KMS-11 (cell line): ENCODE measurements around the gene IRAK4.

Experiments
- H2AFZ ChIP-seq: fragments of 200-600 bp; sonication (generic); 2 replicates; pipeline ENCODE4 v1.6.1; 2016; ENCODE audit warnings: antibody characterized with exemption, mixed run types, low read depth
- H3K27ac ChIP-seq: fragments of 200-600 bp; sonication (generic); 2 replicates; pipeline ENCODE4 v1.6.1; 2016; ENCODE audit warnings: mild to moderate bottlenecking, mixed run types
- H3K27me3 ChIP-seq: fragments of 200-600 bp; sonication (generic); 2 replicates; pipeline ENCODE4 v1.6.1; 2017; ENCODE audit warnings: mild to moderate bottlenecking, low read depth, mixed run types, moderate library complexity; ENCODE audit not compliant: insufficient read depth
- H3K36me3 ChIP-seq: fragments of 200-600 bp; sonication (generic); 2 replicates; pipeline ENCODE4 v1.6.1; 2017; ENCODE audit warnings: mild to moderate bottlenecking, mixed run types; ENCODE audit not compliant: insufficient read depth
- H3K4me1 ChIP-seq: fragments of 200-600 bp; sonication (generic); 2 replicates; pipeline ENCODE4 v1.6.1; 2016; ENCODE audit warnings: mild to moderate bottlenecking, low read depth, mixed run types; ENCODE audit not compliant: poor library complexity, severe bottlenecking
- H3K4me2 ChIP-seq: fragments of 200-600 bp; sonication (generic); 2 replicates; pipeline ENCODE4 v1.7.0; 2016; ENCODE audit warnings: mild to moderate bottlenecking, mixed run types
- H3K4me3 ChIP-seq: fragments of 200-600 bp; sonication (generic); IDR thresholded peaks from 2 replicates; pipeline ENCODE4 v1.6.1; 2017; ENCODE audit warnings: low read depth, low read length, mixed read lengths; ENCODE audit not compliant: insufficient read depth
- H3K79me2 ChIP-seq: fragments of 200-600 bp; sonication (generic); 2 replicates; pipeline ENCODE4 v1.6.1; 2016; ENCODE audit warnings: low read depth, mixed run types; ENCODE audit not compliant: insufficient read depth
- H3K9ac ChIP-seq: fragments of 200-600 bp; sonication (generic); 2 replicates; pipeline ENCODE4 v1.6.1; 2016; ENCODE audit warnings: mild to moderate bottlenecking, mixed run types
- H4K20me1 ChIP-seq: fragments of 200-600 bp; sonication (generic); 2 replicates; pipeline ENCODE4 v1.6.1; 2016; ENCODE audit warnings: mild to moderate bottlenecking, mixed run types; ENCODE audit not compliant: insufficient read depth
- TF ChIP-seq, protein P1 (sequence below): fragments of 200-600 bp; sonication (generic); conservative IDR thresholded peaks from 2 replicates; pipeline ENCODE4 v1.6.1; 2017; ENCODE audit warnings: low read depth, mild to moderate bottlenecking, antibody characterized with exemption, low read length, moderate library complexity, mixed read lengths

IRAK4 gene

DNA sequence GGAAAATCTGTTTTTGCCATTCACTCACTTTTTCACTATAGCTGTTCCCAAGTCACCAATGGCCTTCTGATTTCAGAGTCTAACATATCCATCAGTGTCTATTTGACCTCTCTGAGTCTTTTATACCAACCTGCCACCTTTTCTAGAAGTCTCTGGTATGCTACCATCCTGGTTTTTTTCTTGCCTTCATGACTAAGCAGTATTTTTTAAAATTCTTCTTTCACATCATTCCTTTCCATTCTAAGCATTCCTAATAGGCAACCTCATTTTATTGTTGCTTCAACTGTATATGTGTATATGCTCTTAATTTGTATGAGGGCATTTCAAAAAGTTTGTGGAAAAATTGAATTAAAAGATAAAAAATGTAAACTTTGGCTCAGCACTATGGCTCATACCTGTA lies 5.0 kb downstream of the IRAK4 start:
- H3K27me3 ChIP-seq: no peaks in the 10 kb centered on the region
- no peak overlapping the region for H3K9ac ChIP-seq
- no peak overlapping the region for H3K4me2 ChIP-seq
- no peak overlapping the region for H3K27ac ChIP-seq
- TF ChIP-seq, protein P1, sequence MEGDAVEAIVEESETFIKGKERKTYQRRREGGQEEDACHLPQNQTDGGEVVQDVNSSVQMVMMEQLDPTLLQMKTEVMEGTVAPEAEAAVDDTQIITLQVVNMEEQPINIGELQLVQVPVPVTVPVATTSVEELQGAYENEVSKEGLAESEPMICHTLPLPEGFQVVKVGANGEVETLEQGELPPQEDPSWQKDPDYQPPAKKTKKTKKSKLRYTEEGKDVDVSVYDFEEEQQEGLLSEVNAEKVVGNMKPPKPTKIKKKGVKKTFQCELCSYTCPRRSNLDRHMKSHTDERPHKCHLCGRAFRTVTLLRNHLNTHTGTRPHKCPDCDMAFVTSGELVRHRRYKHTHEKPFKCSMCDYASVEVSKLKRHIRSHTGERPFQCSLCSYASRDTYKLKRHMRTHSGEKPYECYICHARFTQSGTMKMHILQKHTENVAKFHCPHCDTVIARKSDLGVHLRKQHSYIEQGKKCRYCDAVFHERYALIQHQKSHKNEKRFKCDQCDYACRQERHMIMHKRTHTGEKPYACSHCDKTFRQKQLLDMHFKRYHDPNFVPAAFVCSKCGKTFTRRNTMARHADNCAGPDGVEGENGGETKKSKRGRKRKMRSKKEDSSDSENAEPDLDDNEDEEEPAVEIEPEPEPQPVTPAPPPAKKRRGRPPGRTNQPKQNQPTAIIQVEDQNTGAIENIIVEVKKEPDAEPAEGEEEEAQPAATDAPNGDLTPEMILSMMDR: no peak
- H4K20me1 ChIP-seq: no peaks in the 10 kb centered on the region
- no peak overlapping the region for H2AFZ ChIP-seq
- no peaks in the 10 kb centered on the region for H3K36me3 ChIP-seq
- H3K4me1 ChIP-seq: peaks cover 29% of the 10 kb centered on the region
- H3K79me2 ChIP-seq: peaks cover 10% of the 10 kb centered on the region
- H3K4me3 ChIP-seq: no peak overlapping the region

DNA sequence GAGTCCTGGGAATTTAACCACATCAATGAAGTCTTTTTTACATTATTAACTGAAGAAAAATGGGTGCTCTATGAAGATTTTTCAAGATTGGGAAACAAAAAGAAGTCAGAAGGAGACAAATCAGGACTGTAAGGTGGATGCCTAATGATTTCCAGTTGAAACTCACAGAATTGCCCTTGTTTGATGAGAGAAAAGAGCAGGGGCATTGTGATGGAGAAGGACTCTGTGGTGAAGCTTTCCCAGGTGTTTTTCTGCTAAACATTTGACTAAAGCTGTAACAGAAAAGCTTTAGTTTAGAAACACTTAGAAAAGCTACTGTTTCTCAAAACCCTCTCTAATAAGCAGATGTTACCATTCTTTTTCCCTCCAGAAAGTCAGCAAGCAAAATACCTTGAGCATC lies 5.8 kb downstream of the IRAK4 start:
- Histone ChIP-seq H3K27ac (no peak overlapping the region), H2AFZ (no peak overlapping the region), H3K27me3 (no peaks in the 10 kb centered on the region), H3K4me1 (peaks cover 29% of the 10 kb centered on the region), H3K4me2 (no peak overlapping the region), H3K9ac (no peak overlapping the region), H3K36me3 (no peaks in the 10 kb centered on the region), H3K4me3 (no peak overlapping the region), H4K20me1 (no peaks in the 10 kb centered on the region), H3K79me2 (peaks cover 10% of the 10 kb centered on the region)
- TF ChIP-seq, protein P1: no peak

DNA sequence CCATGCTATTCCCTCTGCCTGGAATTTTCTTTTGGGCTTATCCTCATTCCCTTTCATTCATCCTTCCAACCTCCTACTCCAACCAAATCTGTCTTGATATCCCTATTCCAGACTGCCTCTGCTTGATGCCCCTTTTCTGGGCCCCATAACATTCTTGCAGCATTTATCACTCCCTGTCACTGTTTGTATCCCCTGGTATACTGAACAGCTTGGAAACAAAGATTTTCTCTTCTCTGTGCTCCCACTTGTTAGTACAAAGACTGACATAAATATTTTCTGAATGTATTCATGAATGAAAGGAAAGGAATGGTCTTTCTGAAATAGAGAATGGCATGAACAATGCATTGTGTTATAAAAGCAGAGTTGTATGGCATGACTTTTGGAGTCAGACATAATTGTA lies 7.5 kb downstream of the IRAK4 start:
- Histone ChIP-seq H3K4me1 (peaks cover 16% of the 10 kb centered on the region), H3K27me3 (no peaks in the 10 kb centered on the region), H3K36me3 (no peaks in the 10 kb centered on the region), H4K20me1 (no peaks in the 10 kb centered on the region), H3K4me3 (no peak overlapping the region), H3K27ac (no peak overlapping the region), H2AFZ (no peak overlapping the region), H3K4me2 (no peak overlapping the region), H3K79me2 (no peaks in the 10 kb centered on the region), H3K9ac (no peak overlapping the region)
- TF ChIP-seq, protein P1: no peak

DNA sequence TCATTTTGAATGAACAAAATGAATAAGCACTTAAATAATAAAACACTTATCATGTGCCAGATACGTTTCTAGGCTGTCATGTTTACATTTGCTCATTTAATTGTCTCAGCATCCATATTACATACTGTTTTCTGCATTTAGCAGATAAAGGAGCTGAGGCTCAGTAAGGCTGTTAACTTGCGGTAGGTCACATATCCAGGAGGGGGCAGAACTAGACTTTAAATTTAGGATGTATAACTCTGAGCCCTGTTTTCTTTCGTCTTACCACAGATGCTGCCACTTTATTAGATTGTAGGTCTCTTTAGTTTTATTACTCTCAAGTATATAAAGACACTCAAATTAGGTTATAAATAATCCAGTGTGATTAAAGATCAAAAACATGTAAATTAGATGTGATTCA lies 17.7 kb downstream of the IRAK4 start:
- no peak overlapping the region for H2AFZ ChIP-seq
- no peak overlapping the region for H3K4me3 ChIP-seq
- TF ChIP-seq, protein P1: peak; percentile 40; the same call in 1 of the 2 replicates
- H3K4me1 ChIP-seq: no peaks in the 10 kb centered on the region
- H3K79me2 ChIP-seq: no peaks in the 10 kb centered on the region
- no peaks in the 10 kb centered on the region; the same call in 1 of the 2 replicates for H3K36me3 ChIP-seq
- H3K27ac ChIP-seq: no peak overlapping the region
- no peak overlapping the region for H3K9ac ChIP-seq
- no peak overlapping the region for H3K4me2 ChIP-seq
- no peaks in the 10 kb centered on the region for H3K27me3 ChIP-seq
- H4K20me1 ChIP-seq: no peaks in the 10 kb centered on the region
